Mesendoderm (in vitro differentiated cells): Measurements from ENCODE around the gene TLN1.

Experiments used
- DNase-seq: peaks from one replicate; pipeline ENCODE4 v3.0.0; 2013
- H2AK5ac ChIP-seq: 2 replicates; pipeline ENCODE4 v1.6.1; 2013; ENCODE audit warnings: low read length, inconsistent platforms
- H2BK120ac ChIP-seq: 2 replicates; pipeline ENCODE4 v1.6.1; 2013; ENCODE audit warnings: low read depth, mild to moderate bottlenecking, low read length, moderate library complexity, mixed read lengths
- H2BK15ac ChIP-seq: replicated peaks from 2 replicates; pipeline ENCODE4 v1.6.1; 2013; ENCODE audit warnings: low read depth, mild to moderate bottlenecking, moderate library complexity
- H2BK5ac ChIP-seq: 2 replicates; pipeline ENCODE4 v1.6.1; 2013; ENCODE audit warnings: low read length, inconsistent platforms
- H3K18ac ChIP-seq: 2 replicates; pipeline ENCODE4 v1.6.1; 2013; ENCODE audit warnings: mild to moderate bottlenecking, low read length, mixed read lengths
- H3K23ac ChIP-seq: one replicate; pipeline ENCODE4 v1.6.1; 2013; ENCODE audit warnings: low read length
- H3K27ac ChIP-seq: 2 replicates; pipeline ENCODE4 v1.5.1; 2013; ENCODE audit warnings: low read depth, mild to moderate bottlenecking, inconsistent platforms, low read length, moderate library complexity
- H3K27me3 ChIP-seq: 2 replicates; pipeline ENCODE4 v1.6.1; 2013; ENCODE audit warnings: low read length, control low read depth, mild to moderate bottlenecking, inconsistent platforms; ENCODE audit not compliant: insufficient read depth, poor library complexity
- H3K36me3 ChIP-seq: 2 replicates; pipeline ENCODE4 v1.6.1; 2013; ENCODE audit warnings: low read length, inconsistent platforms; ENCODE audit not compliant: control insufficient read depth, insufficient read depth
- H3K4ac ChIP-seq: one replicate; pipeline ENCODE4 v1.6.1; 2013; ENCODE audit warnings: low read depth, mild to moderate bottlenecking, low read length, moderate library complexity
- H3K4me1 ChIP-seq: 2 replicates; pipeline ENCODE4 v1.6.1; 2013; ENCODE audit warnings: low read depth, low read length, inconsistent platforms; ENCODE audit not compliant: control insufficient read depth
- H3K4me2 ChIP-seq: 2 replicates; pipeline ENCODE4 v1.6.1; 2013; ENCODE audit warnings: low read length
- H3K4me3 ChIP-seq: 2 replicates; pipeline ENCODE4 v1.5.1; 2013; ENCODE audit warnings: mild to moderate bottlenecking, low read length
- H3K56ac ChIP-seq: one replicate; pipeline ENCODE4 v1.6.1; 2013; ENCODE audit warnings: low read length
- H3K79me1 ChIP-seq: 2 replicates; pipeline ENCODE4 v1.6.1; 2013; ENCODE audit warnings: low read length, inconsistent platforms
- H3K79me2 ChIP-seq: 2 replicates; pipeline ENCODE4 v1.6.1; 2013; ENCODE audit warnings: mild to moderate bottlenecking, low read length; ENCODE audit not compliant: control insufficient read depth, insufficient read depth
- H3K9ac ChIP-seq: 2 replicates; pipeline ENCODE4 v1.6.1; 2013; ENCODE audit warnings: low read length, inconsistent platforms
- H4K5ac ChIP-seq: one replicate; pipeline ENCODE4 v1.6.1; 2013; ENCODE audit warnings: low read length
- H4K8ac ChIP-seq: one replicate; pipeline ENCODE4 v1.6.1; 2013; ENCODE audit warnings: low read depth, mild to moderate bottlenecking, control low read depth, low read length, moderate library complexity
- WGBS: extraction: QIAGEN DNeasy Blood & Tissue Kit; methylation state at CpG from one replicate; pipeline ENCODE4 v1.1.7; 2013; ENCODE audit warnings: low lambda C conversion rate, missing lambda C conversion rate; ENCODE audit not compliant: insufficient coverage; ENCODE audit errors: extremely low coverage; 5-methylcytosine and 5-hydroxymethylcytosine counted together

Gene TLN1

DNA sequence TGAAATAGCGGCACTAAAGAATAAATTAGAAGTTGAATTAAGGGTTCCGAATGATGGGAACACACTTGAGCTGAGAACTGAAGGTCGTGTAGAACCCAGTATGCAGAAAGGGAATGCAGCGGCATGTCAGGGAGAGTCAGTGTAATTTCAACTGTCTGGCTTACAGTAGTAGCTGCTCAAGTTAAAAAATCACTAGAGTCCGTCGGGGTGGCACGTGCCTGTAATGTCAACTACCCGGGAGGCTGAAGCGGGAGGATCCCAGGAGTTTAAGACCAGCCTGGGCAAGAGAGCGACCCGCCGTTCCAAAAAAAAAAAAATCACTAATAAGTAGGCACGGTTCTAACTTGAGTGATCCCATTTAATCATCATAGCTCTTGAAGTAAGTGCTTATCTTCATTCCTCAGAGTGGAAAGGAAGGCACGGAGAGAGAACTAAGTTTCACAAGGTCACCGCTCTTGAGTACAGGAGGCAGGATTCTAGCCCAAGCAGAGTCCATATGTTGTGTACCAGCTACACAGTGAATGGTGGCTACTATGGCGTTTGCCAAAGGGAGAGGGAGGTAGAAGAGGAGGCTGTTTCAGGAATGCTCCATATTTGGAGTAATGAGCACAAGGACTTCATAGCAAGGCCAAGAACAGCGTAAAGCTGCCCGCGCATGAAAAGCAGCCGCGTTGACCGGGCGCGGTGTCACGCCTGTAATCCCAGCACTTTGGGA lies 75.0 kb downstream of the TLN1 start:
- Histone ChIP-seq H3K56ac (peak overlapping the region; percentile 80), H3K27ac (no peak overlapping the region), H3K4me2 (peak overlapping the region; percentile 92), H3K4me3 (peak overlapping the region; percentile 47), H3K18ac (no peak overlapping the region), H2BK5ac (no peak overlapping the region), H2BK15ac (no peak overlapping the region), H3K79me1 (no peaks in the 10 kb centered on the region), H3K36me3 (peaks cover 4% of the 10 kb centered on the region), H4K8ac (no peak overlapping the region), H2AK5ac (no peak overlapping the region), H3K4me1 (no peaks in the 10 kb centered on the region), H3K79me2 (no peaks in the 10 kb centered on the region), H4K5ac (no peak overlapping the region), H3K4ac (no peak overlapping the region), H3K23ac (no peak overlapping the region), H3K27me3 (no peaks in the 10 kb centered on the region), H3K9ac (peak overlapping the region; percentile 76), H2BK120ac (no peak overlapping the region)
- no peak for DNase-seq
- no CpG with 5 or more reads among the region's 25 CpGs for WGBS

DNA sequence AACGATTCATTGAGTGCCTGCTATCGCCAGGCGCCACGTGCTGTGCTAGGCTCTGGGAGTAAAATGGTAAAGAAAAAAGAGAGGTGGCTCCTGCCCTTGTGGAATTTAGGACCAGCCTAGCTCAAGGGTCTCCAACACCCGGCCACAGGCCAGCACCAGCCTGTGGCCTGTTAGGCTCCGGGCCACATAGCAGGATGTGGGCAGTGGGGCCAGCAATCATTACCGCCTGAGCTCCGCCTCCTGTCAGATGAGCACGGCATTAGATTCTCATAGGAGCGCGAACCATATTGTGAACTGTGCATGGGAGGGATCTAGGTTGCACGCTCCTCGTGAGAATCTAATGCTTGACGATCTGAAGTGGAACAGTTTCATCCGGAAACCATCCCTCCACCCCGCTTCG lies 75.6 kb downstream of the TLN1 start:
- H2AK5ac ChIP-seq: no peak overlapping the region
- H3K18ac ChIP-seq: no peak overlapping the region
- H2BK120ac ChIP-seq: no peak overlapping the region
- H3K4me3 ChIP-seq: no peak overlapping the region
- H3K4me1 ChIP-seq: no peaks in the 10 kb centered on the region
- H4K8ac ChIP-seq: no peak overlapping the region
- no peak overlapping the region for H2BK15ac ChIP-seq
- no peaks in the 10 kb centered on the region for H3K79me2 ChIP-seq
- no peak overlapping the region for H3K56ac ChIP-seq
- H3K4me2 ChIP-seq: no peak overlapping the region
- DNase-seq: no peak
- H3K27ac ChIP-seq: no peak overlapping the region
- H3K9ac ChIP-seq: no peak overlapping the region
- peaks cover 4% of the 10 kb centered on the region for H3K36me3 ChIP-seq
- no peaks in the 10 kb centered on the region for H3K27me3 ChIP-seq
- no peak overlapping the region for H2BK5ac ChIP-seq
- H3K4ac ChIP-seq: no peak overlapping the region
- H3K23ac ChIP-seq: no peak overlapping the region
- no CpG with 5 or more reads among the region's 17 CpGs for WGBS
- no peak overlapping the region for H4K5ac ChIP-seq
- H3K79me1 ChIP-seq: no peaks in the 10 kb centered on the region

GRCh38 chr9:35653611-35654010 lies 78.4 kb downstream of the TLN1 start:
- H3K9ac ChIP-seq: no peak overlapping the region
- no peaks in the 10 kb centered on the region for H3K4me1 ChIP-seq

DNA sequence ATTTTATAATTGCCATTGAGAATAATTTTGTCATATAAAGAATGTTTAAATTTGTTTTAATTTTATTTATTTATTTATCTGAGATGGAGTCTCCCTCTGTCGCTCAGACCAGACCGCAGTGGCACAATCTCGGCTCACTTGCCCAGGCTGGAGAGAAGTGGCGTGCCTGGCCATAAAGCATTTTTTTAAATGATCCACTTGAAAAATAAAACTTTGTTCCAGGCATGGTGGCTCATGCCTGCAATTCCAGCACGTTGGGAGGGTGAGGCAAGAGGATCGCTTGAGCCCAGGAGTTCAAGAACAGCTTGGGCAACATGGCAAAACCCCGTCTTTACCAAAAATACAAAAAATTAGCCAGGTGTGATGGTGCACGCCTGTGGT lies 79.2 kb downstream of the TLN1 start:
- Histone ChIP-seq H3K27ac (no peak overlapping the region), H2BK5ac (no peak overlapping the region), H3K79me2 (no peaks in the 10 kb centered on the region), H4K5ac (no peak overlapping the region), H3K4me2 (no peak overlapping the region), H2AK5ac (no peak overlapping the region), H2BK120ac (no peak overlapping the region), H3K36me3 (no peaks in the 10 kb centered on the region), H3K56ac (no peak overlapping the region), H3K4ac (no peak overlapping the region), H3K27me3 (no peaks in the 10 kb centered on the region), H3K9ac (no peak overlapping the region), H3K18ac (no peak overlapping the region), H3K23ac (no peak overlapping the region), H3K4me3 (no peak overlapping the region), H4K8ac (no peak overlapping the region), H3K4me1 (no peaks in the 10 kb centered on the region), H2BK15ac (no peak overlapping the region), H3K79me1 (no peaks in the 10 kb centered on the region)
- DNase-seq: no peak
- WGBS: no CpG with 5 or more reads among the region's 8 CpGs

More at GRCh38 chr9:35653611-35654010, 78.4 kb downstream of the TLN1 start:
- H3K4me3 ChIP-seq: no peak overlapping the region
- no peak overlapping the region for H3K4ac ChIP-seq
- no peaks in the 10 kb centered on the region for H3K79me2 ChIP-seq
- no peak overlapping the region for H4K8ac ChIP-seq
- no peaks in the 10 kb centered on the region for H3K79me1 ChIP-seq
- no peak overlapping the region for H2BK5ac ChIP-seq
- H4K5ac ChIP-seq: no peak overlapping the region
- H3K27ac ChIP-seq: no peak overlapping the region
- no peak overlapping the region for H2AK5ac ChIP-seq
- no peak for DNase-seq
- H3K23ac ChIP-seq: no peak overlapping the region
- H2BK120ac ChIP-seq: no peak overlapping the region
- H3K18ac ChIP-seq: no peak overlapping the region
- no CpG with 5 or more reads among the region's 2 CpGs for WGBS
- no peak overlapping the region for H3K56ac ChIP-seq
- H2BK15ac ChIP-seq: no peak overlapping the region
- no peak overlapping the region for H3K4me2 ChIP-seq
- H3K36me3 ChIP-seq: no peaks in the 10 kb centered on the region
- H3K27me3 ChIP-seq: no peaks in the 10 kb centered on the region

DNA sequence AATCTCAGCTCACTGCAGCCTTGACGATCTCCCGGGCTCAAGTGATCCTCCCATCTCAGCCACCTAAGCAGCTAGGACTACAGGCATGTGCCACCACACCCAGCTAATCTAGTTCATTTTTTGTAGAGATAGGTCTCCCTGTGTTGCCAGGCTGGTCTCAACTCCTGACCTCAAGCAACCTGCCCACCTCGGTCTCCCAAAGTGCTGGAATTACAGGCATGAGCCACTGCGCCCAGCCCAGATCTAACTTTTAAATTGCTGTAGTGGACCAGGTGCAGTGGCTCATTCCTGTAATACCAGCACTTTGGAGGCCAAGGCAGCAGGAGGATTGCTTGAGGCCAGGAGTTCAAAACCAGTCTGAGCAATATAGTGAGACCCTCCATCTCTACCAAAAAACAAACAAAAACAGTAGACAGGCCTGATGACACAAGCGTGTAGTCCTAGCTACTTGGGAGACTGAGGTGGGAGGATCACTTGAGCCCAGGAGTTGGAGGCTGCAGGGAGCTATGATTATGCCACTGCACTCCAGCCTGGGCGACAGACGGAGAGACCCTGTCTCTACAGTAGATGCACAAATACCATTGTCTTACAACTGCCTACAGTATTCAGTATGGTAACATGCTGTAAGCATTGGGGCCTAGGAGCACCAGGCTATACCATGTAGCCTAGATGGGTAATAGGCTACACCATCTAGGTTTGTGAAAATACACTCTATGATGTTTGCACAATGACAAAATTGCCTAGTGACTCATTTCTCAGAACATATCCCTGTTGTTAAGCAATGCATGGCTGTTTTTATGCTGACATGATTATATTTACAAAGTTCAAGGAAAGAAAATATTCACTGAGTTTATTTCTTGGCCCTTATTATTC lies 79.8 kb downstream of the TLN1 start:
- no peaks in the 10 kb centered on the region for H3K4me1 ChIP-seq
- no peaks in the 10 kb centered on the region for H3K79me1 ChIP-seq
- no peak overlapping the region for H2BK120ac ChIP-seq
- no peak overlapping the region for H3K4me2 ChIP-seq
- DNase-seq: no peak
- H3K27me3 ChIP-seq: no peaks in the 10 kb centered on the region
- H3K4me3 ChIP-seq: no peak overlapping the region
- no peak overlapping the region for H2AK5ac ChIP-seq
- no peak overlapping the region for H3K27ac ChIP-seq
- H2BK5ac ChIP-seq: no peak overlapping the region
- no peak overlapping the region for H2BK15ac ChIP-seq
- no peaks in the 10 kb centered on the region for H3K79me2 ChIP-seq
- H3K23ac ChIP-seq: no peak overlapping the region
- no peaks in the 10 kb centered on the region for H3K36me3 ChIP-seq
- no peak overlapping the region for H3K18ac ChIP-seq
- no peak overlapping the region for H3K56ac ChIP-seq
- H4K5ac ChIP-seq: no peak overlapping the region
- WGBS: no CpG with 5 or more reads among the region's 7 CpGs
- no peak overlapping the region for H3K4ac ChIP-seq
- H3K9ac ChIP-seq: no peak overlapping the region
- H4K8ac ChIP-seq: no peak overlapping the region
